T47D (cell line): ENCODE data around the gene R3HDM2.
"Not testable (repeated sequence)": the region's sequence is repeated elsewhere in the genome, so short reads cannot be mapped to it uniquely, and the experiment has no call there.

Source experiments
- DNase-seq, 2 experiments: peaks; one replicate each; pipeline versions ENCODE4 v3.0.0 to v3.0.0-alpha.2; 2011 to 2012; ENCODE audit warnings: low read depth in 1 of 2, low spot score in 1 of 2
- JUND ChIP-seq: IDR thresholded peaks from 2 replicates; pipeline ENCODE4 v1.6.1; 2012; ENCODE audit warnings: low read depth
- in situ Hi-C: cut with HindIII; loops from 2 replicates; pipeline ENCODE4 v1.10.0; 2016; ENCODE audit warnings: low sequenced_read_pairs, low pct_unique_long_range_greater_than_20kb

The R3HDM2 gene

GRCh38 chr12:57441846-57442427, 11.1 kb upstream of the R3HDM2 start:
- TF ChIP-seq JUND, result no peak
- in situ Hi-C loops, result no loop called here
- no peak for DNase-seq

GRCh38 chr12:57441393-57441792, 10.6 kb upstream of the R3HDM2 start:
- in situ Hi-C loops, DNase-seq: not testable (repeated sequence)

- DNase-seq, result no peak
- no peak for TF ChIP-seq JUND
- in situ Hi-C loops, result no loop called here
Measured at GRCh38 chr12:57439762-57440266, 9.0 kb upstream of the R3HDM2 start.

- in situ Hi-C loops, result no loop called here
- TF ChIP-seq JUND, result no peak
- DNase-seq, result no peak
Measured at GRCh38 chr12:57438400-57438799, 7.6 kb upstream of the R3HDM2 start.

- TF ChIP-seq JUND, result no peak
- in situ Hi-C loops, result no loop called here
- DNase-seq, result no peak
Measured at GRCh38 chr12:57435293-57435692, 4.5 kb upstream of the R3HDM2 start.

- DNase-seq, result no peak
- in situ Hi-C loops, result no loop called here
- no peak for TF ChIP-seq JUND
Measured at GRCh38 chr12:57434517-57435223, 3.8 kb upstream of the R3HDM2 start, which contains the start of gene INHBC. INHBC (plus strand) TSS chr12:57434784; CDS start chr12:57434887, 103 bp downstream.

GRCh38 chr12:57433370-57433769, 2.5 kb upstream of the R3HDM2 start:
- TF ChIP-seq JUND, result no peak
- in situ Hi-C loops, result no loop called here
- DNase-seq, result no peak

GRCh38 chr12:57431654-57432188, 878 bp upstream of the R3HDM2 start:
- in situ Hi-C loops, result no loop called here
- no peak for DNase-seq
- TF ChIP-seq JUND, result no peak

GRCh38 chr12:57430112-57430930, 522 bp downstream of the R3HDM2 start:
- in situ Hi-C loops, result no loop called here
- no peak for TF ChIP-seq JUND
- peak in 1 of 2 experiments; percentile 79 for DNase-seq

- DNase-seq, result peak in 1 of 2 experiments; percentile 19
- in situ Hi-C loops, result no loop called here
- no peak for TF ChIP-seq JUND
Measured at GRCh38 chr12:57429473-57430111, 1.3 kb downstream of the R3HDM2 start.

- DNase-seq, result no peak
Measured at GRCh38 chr12:57428965-57429364, 1.9 kb downstream of the R3HDM2 start.

GRCh38 chr12:57426948-57427347, 3.9 kb downstream of the R3HDM2 start:
- DNase-seq, in situ Hi-C loops: not testable (repeated sequence)

More at GRCh38 chr12:57428965-57429364, 1.9 kb downstream of the R3HDM2 start:
- in situ Hi-C loops, result no loop called here
- TF ChIP-seq JUND, result no peak
